PFSK-1 (cell line): ENCODE data around the gene FKBP4.

Experiments used
- POLR2AphosphoS5 ChIP-seq: IDR thresholded peaks from 2 replicates; pipeline ENCODE4 v1.6.1; 2012; ENCODE audit warnings: low read depth, mild to moderate bottlenecking, control low read depth, low read length, moderate library complexity
- SIN3A ChIP-seq: IDR thresholded peaks from 2 replicates; pipeline ENCODE4 v1.6.1; 2012; ENCODE audit warnings: mild to moderate bottlenecking, low read length, moderate library complexity, borderline replicate concordance; ENCODE audit not compliant: insufficient read depth

DNA sequence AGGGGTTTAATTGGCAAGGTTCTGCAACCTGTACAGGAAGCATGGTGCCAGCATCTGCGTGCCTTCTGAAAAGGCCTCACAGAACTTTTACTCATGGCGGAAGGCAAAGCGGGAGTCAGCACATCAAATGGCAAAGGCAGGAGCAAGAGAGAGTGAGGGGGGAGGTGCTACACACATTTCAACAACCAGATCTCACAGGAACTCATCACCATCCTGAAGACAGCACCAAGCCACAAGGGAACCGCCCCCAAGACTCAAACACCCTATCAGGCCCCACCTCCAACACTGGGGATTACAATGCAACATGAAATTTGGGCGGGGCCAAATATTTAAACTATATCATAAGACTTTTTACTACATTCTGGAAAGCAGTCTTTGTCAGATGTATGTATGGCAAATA, 38.0 kb upstream of the FKBP4 start:
- no peak for TF ChIP-seq POLR2AphosphoS5
- TF ChIP-seq SIN3A = no peak
